ENCODE data around the gene XIST.
"Not testable (repeated sequence)": the region's sequence is repeated elsewhere in the genome, so short reads cannot be mapped to it uniquely, and the experiment has no call there.

Gene XIST

GRCh38 chrX:73840120-73840924 lies 12.2 kb downstream of the XIST start:
- no peak for DNase-seq (ENCODE audit: low read depth, low spot score)

DNA sequence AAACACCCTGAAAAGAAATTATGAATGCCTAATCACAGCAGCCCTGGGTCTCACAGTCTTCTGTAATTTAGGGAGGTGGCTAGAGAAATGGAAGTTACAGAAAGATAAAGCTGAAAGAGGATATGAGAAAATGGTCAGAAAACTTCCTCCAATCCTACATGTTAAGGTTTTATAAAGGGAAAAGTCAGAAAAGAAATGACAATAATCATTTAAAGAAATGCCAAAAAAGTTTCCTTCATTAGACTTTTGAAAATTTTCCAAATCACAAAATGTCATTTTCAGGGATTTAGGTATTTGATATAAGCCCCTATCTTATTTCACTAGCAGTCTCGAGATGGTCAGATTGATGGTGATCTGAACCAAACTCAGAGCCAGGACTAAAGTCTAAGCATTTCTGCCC lies 13.4 kb downstream of the XIST start:
- DNase-seq (ENCODE audit: low read depth, low spot score) = no peak

- DNase-seq (ENCODE audit: low read depth, low spot score) = no peak
These were observed 14.4 kb downstream of the XIST start for GRCh38 chrX:73838123-73838522.

GRCh38 chrX:73836956-73837477 lies 15.5 kb downstream of the XIST start:
- DNase-seq (ENCODE audit: low read depth, low spot score) = no peak

DNA sequence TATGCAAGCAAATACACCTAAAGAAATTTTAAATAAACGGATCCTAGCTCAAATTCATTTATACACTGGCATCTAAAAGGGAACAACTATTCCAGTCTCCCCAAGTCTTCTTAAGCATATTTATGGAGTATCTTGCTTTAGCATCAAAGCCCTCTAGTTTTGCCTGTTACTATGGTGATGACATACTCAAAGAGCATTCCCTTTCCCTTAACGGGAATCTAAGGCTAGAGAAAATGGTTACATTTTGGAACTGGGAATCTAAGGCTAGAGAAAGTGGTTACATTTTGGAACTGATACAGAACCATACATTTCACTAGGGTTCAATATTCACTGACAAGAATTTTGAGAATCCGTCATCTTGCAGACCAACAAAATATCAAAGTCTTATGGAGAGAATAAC lies 18.3 kb downstream of the XIST start:
- no peak for DNase-seq (ENCODE audit: low read depth, low spot score)

- DNase-seq (ENCODE audit: low read depth, low spot score) = no peak
These were observed 20.2 kb downstream of the XIST start for GRCh38 chrX:73832319-73832718.

DNA sequence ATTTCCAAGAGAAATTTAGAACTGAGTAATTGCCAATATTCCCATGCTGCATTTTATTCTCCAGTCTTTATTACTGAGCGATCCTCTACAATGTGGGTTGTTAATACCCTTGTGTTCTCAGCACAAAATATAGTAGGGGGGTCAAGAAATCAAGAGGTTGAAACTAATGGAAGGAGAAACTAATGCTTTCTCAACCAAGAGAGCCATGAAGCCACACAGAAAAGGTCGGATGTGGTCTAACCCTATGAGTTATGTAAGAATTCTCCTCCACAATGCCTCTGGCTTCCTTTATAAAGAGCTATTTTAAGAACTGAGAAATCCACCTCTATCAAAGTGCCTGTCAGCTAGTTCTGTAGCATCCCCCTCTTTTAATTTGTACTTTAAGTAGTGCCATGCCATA lies 21.0 kb downstream of the XIST start:
- DNase-seq (ENCODE audit: low read depth, low spot score) = no peak

DNA sequence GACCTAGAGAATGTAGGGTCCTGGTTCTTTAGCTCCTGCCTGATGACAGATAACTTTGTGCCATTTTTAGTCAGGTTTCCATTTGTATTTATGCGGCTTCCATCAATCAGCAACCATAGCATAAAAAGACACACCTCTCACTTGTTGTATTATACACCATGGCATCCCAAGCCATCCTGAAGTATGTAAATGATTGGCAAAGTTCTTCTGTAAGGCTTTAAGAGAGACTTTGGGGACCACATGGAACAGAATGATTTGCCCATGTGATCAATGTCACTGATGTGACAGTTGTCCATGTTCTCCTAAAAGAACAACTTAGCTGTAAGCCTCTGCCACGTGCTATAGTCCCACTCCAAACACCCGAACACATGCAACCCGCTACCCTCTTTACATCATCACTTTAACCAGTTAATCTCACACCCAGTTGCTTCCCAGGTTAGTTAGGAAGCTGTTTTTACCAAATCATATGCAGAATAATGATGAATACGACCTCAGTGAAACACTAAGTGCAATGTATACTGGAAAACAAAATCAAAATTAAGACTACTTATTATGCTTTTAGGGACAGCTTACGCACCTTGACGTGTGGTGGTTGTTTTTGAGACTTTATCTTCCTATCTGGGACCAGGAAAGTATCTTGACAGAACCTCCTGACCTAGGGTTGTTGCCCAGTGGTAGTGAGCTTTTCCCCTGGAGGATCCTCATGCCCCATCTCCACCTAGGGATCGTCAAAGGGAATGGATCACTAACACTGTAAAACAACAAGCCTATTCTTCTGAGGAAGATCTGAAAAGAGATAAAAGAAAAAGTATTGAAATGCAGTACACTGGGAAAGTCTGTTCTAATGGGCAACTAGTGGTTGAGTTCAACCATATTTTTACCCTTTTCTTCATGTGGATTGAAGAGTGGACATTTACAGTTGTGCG lies 21.8 kb downstream of the XIST start:
- no peak for DNase-seq (ENCODE audit: low read depth, low spot score)

- DNase-seq (ENCODE audit: low read depth, low spot score) = no peak
These were observed 22.5 kb downstream of the XIST start for GRCh38 chrX:73829890-73830466.

- no peak for DNase-seq (ENCODE audit: low read depth, low spot score)
These were observed 24.3 kb downstream of the XIST start for GRCh38 chrX:73828080-73828720.

DNA sequence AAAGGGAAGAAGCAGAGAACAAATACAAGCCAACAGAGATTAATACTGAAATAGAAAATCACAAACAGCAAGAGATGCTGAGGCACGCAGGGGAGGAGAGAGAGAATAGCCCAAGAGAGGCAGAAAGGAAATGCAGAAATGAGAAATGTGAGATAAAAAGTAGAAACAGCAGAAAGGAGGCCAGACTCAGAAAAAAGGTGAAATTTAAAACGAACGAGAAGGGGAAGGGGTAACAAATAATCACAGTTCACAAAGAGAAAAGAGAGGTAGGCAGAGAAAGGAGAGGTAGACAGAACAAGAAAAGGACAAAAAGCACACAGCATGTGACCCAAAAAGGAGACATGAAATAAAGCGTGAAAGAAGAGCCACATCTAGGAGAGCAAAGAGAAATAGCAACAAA lies 25.1 kb downstream of the XIST start:
- no peak for DNase-seq (ENCODE audit: low read depth, low spot score)

DNA sequence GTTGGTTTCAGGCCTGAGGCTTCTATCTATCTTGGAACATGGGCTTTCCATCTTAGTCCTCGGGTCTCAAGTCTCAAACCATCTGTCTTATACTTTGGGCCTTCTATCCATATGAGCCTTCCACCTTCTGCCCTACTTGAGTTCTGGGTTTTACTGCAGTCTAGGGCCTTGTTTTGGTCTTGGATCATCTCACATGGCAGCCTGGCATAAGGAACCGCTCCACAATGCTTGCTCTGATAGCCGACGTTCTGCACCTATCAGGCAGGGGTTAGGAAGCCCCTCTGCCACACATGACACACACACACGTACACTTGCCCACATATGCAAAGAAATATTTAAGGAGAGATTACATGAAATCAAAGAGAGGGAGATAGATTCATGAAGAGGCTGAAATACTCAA lies 25.5 kb downstream of the XIST start:
- no peak for DNase-seq (ENCODE audit: low read depth, low spot score)

GRCh38 chrX:73825569-73825968 lies 26.9 kb downstream of the XIST start:
- no peak for DNase-seq (ENCODE audit: low read depth, low spot score)

GRCh38 chrX:73823473-73824004 lies 29.0 kb downstream of the XIST start:
- DNase-seq (ENCODE audit: low read depth, low spot score) = no peak

- no peak for DNase-seq (ENCODE audit: low read depth, low spot score)
These were observed 29.7 kb downstream of the XIST start for GRCh38 chrX:73822775-73823174.

- no peak for DNase-seq (ENCODE audit: low read depth, low spot score)
These were observed 30.5 kb downstream of the XIST start for GRCh38 chrX:73821921-73822559.

GRCh38 chrX:73819864-73820558 lies 32.5 kb downstream of the XIST start:
- DNase-seq (ENCODE audit: low read depth, low spot score) = not testable (repeated sequence)

GRCh38 chrX:73818200-73819116 lies 34.1 kb downstream of the XIST start:
- DNase-seq (ENCODE audit: low read depth, low spot score) = no peak

Measured in astrocyte of the hippocampus (primary cell).